ENCODE measurements around the gene GADD45B.

DNA sequence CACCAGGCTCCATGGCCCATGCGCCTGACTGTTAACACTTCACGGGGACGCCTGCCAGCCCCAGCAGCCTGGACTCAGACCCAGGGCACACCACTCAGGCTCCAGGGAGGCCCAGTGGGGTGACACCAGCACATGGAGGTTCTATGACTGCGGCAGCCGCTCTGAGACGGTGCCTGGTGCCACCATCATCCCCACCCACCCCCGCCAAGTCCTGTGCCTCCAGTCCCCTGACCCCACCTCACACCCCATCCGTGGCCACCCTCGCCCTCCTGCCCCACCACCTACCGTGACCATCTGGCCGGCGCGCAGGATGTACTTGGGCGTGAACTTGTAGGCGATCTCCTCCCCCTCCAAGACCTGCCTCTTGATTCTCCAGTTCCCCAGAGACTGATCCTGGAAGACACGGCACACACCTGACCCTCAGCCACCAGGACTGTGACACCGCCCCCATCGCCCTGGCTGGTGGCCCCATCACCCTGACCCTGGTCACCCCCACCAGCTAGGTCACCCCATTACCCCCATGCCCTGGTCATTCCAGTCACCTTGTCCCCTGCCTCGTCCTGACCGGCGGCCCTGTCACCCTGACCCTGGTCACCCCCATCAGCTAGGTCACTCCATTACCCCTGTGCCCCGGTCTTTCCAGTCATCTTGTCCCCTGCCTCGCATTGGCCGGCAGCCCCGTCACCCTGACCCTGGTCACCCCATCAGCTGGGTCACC is 43.6 kb upstream of the GADD45B start:
- TF ChIP-seq POLR2A (IDR thresholded peaks at IDR 0.05; ENCODE audit: borderline replicate concordance, extremely low read depth, insufficient read depth, insufficient read length) (no peak), EGR1 (IDR thresholded peaks at IDR 0.05; ENCODE audit: low read depth) (no peak), ZNF274 (IDR thresholded peaks at IDR 0.05; ENCODE audit: low read depth, low read length) (no peak), ZFX (IDR thresholded peaks at IDR 0.05) (no peak), JUND (IDR thresholded peaks at IDR 0.05) (no peak)
- TF ChIP-seq, protein P1, sequence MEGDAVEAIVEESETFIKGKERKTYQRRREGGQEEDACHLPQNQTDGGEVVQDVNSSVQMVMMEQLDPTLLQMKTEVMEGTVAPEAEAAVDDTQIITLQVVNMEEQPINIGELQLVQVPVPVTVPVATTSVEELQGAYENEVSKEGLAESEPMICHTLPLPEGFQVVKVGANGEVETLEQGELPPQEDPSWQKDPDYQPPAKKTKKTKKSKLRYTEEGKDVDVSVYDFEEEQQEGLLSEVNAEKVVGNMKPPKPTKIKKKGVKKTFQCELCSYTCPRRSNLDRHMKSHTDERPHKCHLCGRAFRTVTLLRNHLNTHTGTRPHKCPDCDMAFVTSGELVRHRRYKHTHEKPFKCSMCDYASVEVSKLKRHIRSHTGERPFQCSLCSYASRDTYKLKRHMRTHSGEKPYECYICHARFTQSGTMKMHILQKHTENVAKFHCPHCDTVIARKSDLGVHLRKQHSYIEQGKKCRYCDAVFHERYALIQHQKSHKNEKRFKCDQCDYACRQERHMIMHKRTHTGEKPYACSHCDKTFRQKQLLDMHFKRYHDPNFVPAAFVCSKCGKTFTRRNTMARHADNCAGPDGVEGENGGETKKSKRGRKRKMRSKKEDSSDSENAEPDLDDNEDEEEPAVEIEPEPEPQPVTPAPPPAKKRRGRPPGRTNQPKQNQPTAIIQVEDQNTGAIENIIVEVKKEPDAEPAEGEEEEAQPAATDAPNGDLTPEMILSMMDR (IDR thresholded peaks at IDR 0.05 in 2 of 3, conservative IDR thresholded peaks at IDR 0.05 in 1 of 3; ENCODE audit: borderline replicate concordance in 1 of 3, insufficient read depth in 1 of 3, low read depth in 2 of 3, low read length in 2 of 3): no peak

Measured in HCT116 (cell line).